GM12873 (cell line): ENCODE results near the gene ESR2.

Experiments used
- CTCF ChIP-seq: IDR thresholded peaks from 2 replicates; pipeline ENCODE4 v1.5.1; 2012; ENCODE audit warnings: low read depth, mild to moderate bottlenecking, moderate library complexity, low read length, control low read depth; ENCODE audit not compliant: insufficient read depth; ENCODE audit errors: missing control alignments

Gene ESR2

GRCh38 chr14:64255756-64256155, 38.4 kb downstream of the ESR2 start:
- no peak for TF ChIP-seq CTCF

- no peak for TF ChIP-seq CTCF
Measured at GRCh38 chr14:64253672-64254071, 40.5 kb downstream of the ESR2 start.

- TF ChIP-seq CTCF: no peak
Measured at GRCh38 chr14:64249363-64249762, 44.8 kb downstream of the ESR2 start.

GRCh38 chr14:64248689-64249088, 45.5 kb downstream of the ESR2 start:
- TF ChIP-seq CTCF: no peak

- no peak for TF ChIP-seq CTCF
Measured at GRCh38 chr14:64247195-64247594, 47.0 kb downstream of the ESR2 start.

GRCh38 chr14:64246688-64247087, 47.5 kb downstream of the ESR2 start:
- no peak for TF ChIP-seq CTCF

GRCh38 chr14:64245491-64245890, 48.7 kb downstream of the ESR2 start:
- TF ChIP-seq CTCF: no peak
